H1 (cell line): Measurements from ENCODE around the gene YBX1. TPM values are rescaled to one million over a fixed set of nuclear protein-coding genes. Genes with fewer than 3 reads are reported as not detected.

ENCODE experiments used
- CTCF ChIA-PET: fragments of 300-600 bp; sonication (Branson Sonifier 250); formaldehyde crosslinking; loops from one replicate; lab custom pipeline; 2021; ENCODE audit not compliant: partially characterized antibody; lab: Charles Lee
- POLR2A ChIA-PET: fragments of 300-600 bp; sonication (Branson Sonifier 250); formaldehyde crosslinking; loops from one replicate; lab custom pipeline; 2021; ENCODE audit warnings: inconsistent platforms; ENCODE audit not compliant: partially characterized antibody; lab: Charles Lee
- DNase-seq, 2 experiments: peaks; one replicate each; pipeline versions ENCODE4 v3.0.0 to v3.0.0-alpha.2; 2010 to 2022; ENCODE audit warnings: low spot score in 2 of 2, low read depth in 1 of 2, mixed read lengths in 1 of 2
- FAIRE-seq: peaks from 2 replicates; lab custom pipeline; 2011; peaks lifted over from hg19 to GRCh38; lab: Jason Lieb, UNC
- H2AFZ ChIP-seq: 2 replicates; pipeline ENCODE4 v1.8.1; 2012; ENCODE audit warnings: low read length, inconsistent platforms
- H2AK5ac ChIP-seq: 2 replicates; pipeline ENCODE4 v1.6.1; 2013; ENCODE audit warnings: low read depth, low read length
- H2BK120ac ChIP-seq: replicated peaks from 2 replicates; pipeline ENCODE3; 2013; ENCODE audit warnings: low read depth, low read length, inconsistent platforms
- H2BK12ac ChIP-seq: 2 replicates; pipeline ENCODE4 v1.6.1; 2013; ENCODE audit warnings: low read depth, low read length
- H2BK15ac ChIP-seq: 2 replicates; pipeline ENCODE4 v1.6.1; 2013; ENCODE audit warnings: low read length
- H2BK20ac ChIP-seq: 2 replicates; pipeline ENCODE4 v1.6.1; 2013; ENCODE audit warnings: low read length
- H2BK5ac ChIP-seq: 2 replicates; pipeline ENCODE4 v1.6.1; 2013; ENCODE audit warnings: low read depth, low read length
- H3K14ac ChIP-seq: 2 replicates; pipeline ENCODE4 v1.6.1; 2013; ENCODE audit warnings: inconsistent platforms; ENCODE audit not compliant: insufficient read length
- H3K18ac ChIP-seq: 2 replicates; pipeline ENCODE4 v1.6.1; 2013; ENCODE audit warnings: low read length; ENCODE audit errors: extremely low read depth
- H3K23ac ChIP-seq: 2 replicates; pipeline ENCODE4 v1.6.1; 2013; ENCODE audit warnings: inconsistent platforms; ENCODE audit not compliant: insufficient read length
- H3K23me2 ChIP-seq: 2 replicates; pipeline ENCODE4 v1.6.1; 2013; ENCODE audit warnings: low read depth, low read length
- H3K27ac ChIP-seq: 2 replicates; pipeline ENCODE4 v1.6.1; 2011; ENCODE audit warnings: low read depth, low read length, inconsistent platforms
- H3K27me3 ChIP-seq, 4 experiments: replicated peaks in 1 of 4; 1 replicate in 1 of 4; 2 replicates in 3 of 4; pipeline versions ENCODE4 v1.6.1 to v1.8.1; 2011 to 2013; ENCODE audit warnings: low read length in 3 of 4, mild to moderate bottlenecking in 3 of 4, inconsistent platforms in 2 of 4, mixed read lengths in 2 of 4, moderate library complexity in 1 of 4; ENCODE audit not compliant: control insufficient read depth in 3 of 4, insufficient read depth in 3 of 4; ENCODE audit errors: extremely low read depth in 1 of 4
- H3K36me3 ChIP-seq, 4 experiments: 2 replicates each; pipeline versions ENCODE4 v1.6.1 to v1.8.1; 2011 to 2013; ENCODE audit warnings: mild to moderate bottlenecking in 4 of 4, low read length in 3 of 4, moderate library complexity in 2 of 4, control low read depth in 1 of 4, inconsistent platforms in 1 of 4; ENCODE audit not compliant: insufficient read depth in 4 of 4, control insufficient read depth in 2 of 4
- H3K4ac ChIP-seq: replicated peaks from 2 replicates; pipeline ENCODE3; 2013; ENCODE audit warnings: low read length, low read depth, mixed read lengths, inconsistent platforms; ENCODE audit not compliant: insufficient read length
- H3K4me1 ChIP-seq, 4 experiments: replicated peaks in 1 of 4; 1 replicate in 1 of 4; 2 replicates in 3 of 4; pipeline versions ENCODE4 v1.6.1 to v1.8.1; 2011 to 2013; ENCODE audit warnings: low read length in 3 of 4, inconsistent platforms in 2 of 4, mixed read lengths in 1 of 4; ENCODE audit not compliant: insufficient read depth in 4 of 4, control insufficient read depth in 3 of 4
- H3K4me2 ChIP-seq, 2 experiments: 2 replicates each; pipeline versions ENCODE4 v1.6.1 to v1.8.1; 2011 to 2013; ENCODE audit warnings: low read depth in 2 of 2, low read length in 2 of 2, control low read depth in 1 of 2, inconsistent platforms in 1 of 2, mild to moderate bottlenecking in 1 of 2; ENCODE audit not compliant: insufficient read depth in 1 of 2
- H3K4me3 ChIP-seq, 4 experiments: fragments of 200-600, 300-600 bp in 1 of 4; sonication (generic), shearing (Covaris generic), sonication (Bioruptor Twin) in 1 of 4; 2 replicates each; pipeline versions ENCODE4 v1.5.1 to v1.8.1; 2011 to 2016; ENCODE audit warnings: low read length in 4 of 4, low read depth in 3 of 4, control low read depth in 2 of 4, inconsistent platforms in 2 of 4, mild to moderate bottlenecking in 2 of 4, mixed read lengths in 1 of 4, moderate library complexity in 1 of 4; ENCODE audit not compliant: insufficient read depth in 2 of 4; ENCODE audit errors: extremely low read depth in 1 of 4
- H3K56ac ChIP-seq: replicated peaks from 2 replicates; pipeline ENCODE3; 2013; ENCODE audit warnings: low read depth, mild to moderate bottlenecking, mixed read lengths, low read length, inconsistent platforms; ENCODE audit not compliant: insufficient read length
- H3K79me1 ChIP-seq: 2 replicates; pipeline ENCODE4 v1.6.1; 2013; ENCODE audit warnings: low read depth, low read length, control low read depth
- H3K79me2 ChIP-seq, 2 experiments: 2 replicates each; pipeline versions ENCODE4 v1.6.1 to v1.8.1; 2012 to 2013; ENCODE audit warnings: low read length in 2 of 2, mild to moderate bottlenecking in 2 of 2, inconsistent platforms in 1 of 2; ENCODE audit not compliant: insufficient read depth in 2 of 2, control insufficient read depth in 1 of 2
- H3K9ac ChIP-seq, 4 experiments: replicated peaks in 1 of 4; 1 replicate in 1 of 4; 2 replicates in 3 of 4; pipeline versions ENCODE4 v1.6.1 to v1.8.1; 2011 to 2013; ENCODE audit warnings: low read depth in 3 of 4, low read length in 3 of 4, control low read depth in 2 of 4, mild to moderate bottlenecking in 2 of 4, moderate library complexity in 2 of 4, inconsistent platforms in 1 of 4; ENCODE audit errors: extremely low read depth in 1 of 4
- H3K9me3 ChIP-seq, 2 experiments: 2 replicates each; pipeline versions ENCODE4 v1.6.1 to v1.8.1; 2012 to 2013; ENCODE audit warnings: mild to moderate bottlenecking in 2 of 2, moderate library complexity in 2 of 2, control low read depth in 1 of 2, inconsistent platforms in 1 of 2, low read depth in 1 of 2, low read length in 1 of 2, mixed read lengths in 1 of 2; ENCODE audit not compliant: insufficient read depth in 2 of 2
- H4K20me1 ChIP-seq, 2 experiments: replicated peaks in 1 of 2; 2 replicates each; pipeline versions ENCODE3 to v1.8.1; 2011 to 2013; ENCODE audit warnings: inconsistent platforms in 2 of 2, low read length in 2 of 2, mild to moderate bottlenecking in 1 of 2; ENCODE audit not compliant: insufficient read depth in 2 of 2, control insufficient read depth in 1 of 2
- H4K5ac ChIP-seq: 2 replicates; pipeline ENCODE4 v1.6.1; 2013; ENCODE audit warnings: low read length, low read depth, mixed read lengths, inconsistent platforms; ENCODE audit not compliant: insufficient read length
- H4K8ac ChIP-seq: 2 replicates; pipeline ENCODE4 v1.8.0; 2013; ENCODE audit warnings: mild to moderate bottlenecking, moderate library complexity, low read length, inconsistent platforms; ENCODE audit not compliant: insufficient read depth; ENCODE audit errors: extremely low read depth
- H4K91ac ChIP-seq: replicated peaks from 2 replicates; pipeline ENCODE3; 2013; ENCODE audit warnings: low read length, mixed read lengths, inconsistent platforms; ENCODE audit not compliant: insufficient read length
- ASH2L ChIP-seq: fragments of 200-600, 300-600 bp; sonication (generic); IDR thresholded peaks from one replicate; pipeline ENCODE4 v1.7.1; 2017; ENCODE audit warnings: low read length
- BACH1 ChIP-seq: IDR thresholded peaks from 2 replicates; pipeline ENCODE4 v1.6.1; 2012; ENCODE audit warnings: low read length, improper control_type of control experiment
- CBX5 ChIP-seq: fragments of 300-800, 300-1000 bp; sonication (generic); IDR thresholded peaks from 2 replicates; pipeline ENCODE4 v1.7.1; 2016; ENCODE audit warnings: antibody characterized with exemption, low read length, low read depth
- EGR1 ChIP-seq: IDR thresholded peaks from 2 replicates; pipeline ENCODE4 v1.6.1; 2011; ENCODE audit warnings: low read depth, low read length, borderline replicate concordance
- KDM5A ChIP-seq: fragments of 200-600 bp; IDR thresholded peaks from 2 replicates; pipeline ENCODE4 v1.7.1; 2012; ENCODE audit warnings: mild to moderate bottlenecking, low read length, inconsistent platforms, mixed read lengths
- RBBP5 ChIP-seq: IDR thresholded peaks from 2 replicates; pipeline ENCODE4 v1.7.1; 2012; ENCODE audit warnings: low read depth, mild to moderate bottlenecking, inconsistent platforms, low read length, moderate library complexity, borderline replicate concordance
- RFX5 ChIP-seq: IDR thresholded peaks from 2 replicates; pipeline ENCODE4 v1.6.1; 2011; ENCODE audit warnings: low read depth, low read length, improper control_type of control experiment, borderline replicate concordance
- RNF2 ChIP-seq: fragments of 200-900, 300-1000 bp; sonication (generic); IDR thresholded peaks from 2 replicates; pipeline ENCODE4 v1.7.1; 2016; ENCODE audit warnings: borderline replicate concordance, low read depth, mild to moderate bottlenecking, antibody characterized with exemption, low read length; ENCODE audit not compliant: poor library complexity, severe bottlenecking; ENCODE audit errors: missing control alignments
- SIRT6 ChIP-seq: IDR thresholded peaks from one replicate; pipeline ENCODE4 v1.7.1; 2012; ENCODE audit warnings: low read length, inconsistent platforms
- TAF1 ChIP-seq: IDR thresholded peaks from 2 replicates; pipeline ENCODE4 v1.6.1; 2011; ENCODE audit warnings: mild to moderate bottlenecking, low read depth, low read length
- TCF12 ChIP-seq: IDR thresholded peaks from 2 replicates; pipeline ENCODE4 v1.6.1; 2011; ENCODE audit warnings: low read depth, mild to moderate bottlenecking, low read length
- WGBS, 2 experiments: shearing (Covaris generic) in 1 of 2; methylation state at CpG; one replicate each; pipeline versions ENCODE4 v1.1.6 to v1.1.7; 2013 to 2015; ENCODE audit warnings: low lambda C conversion rate in 2 of 2, mixed read lengths in 2 of 2, inconsistent platforms in 1 of 2, low coverage in 1 of 2, missing lambda C conversion rate in 1 of 2; ENCODE audit not compliant: insufficient replicate concordance in 2 of 2, insufficient coverage in 1 of 2, insufficient read length in 1 of 2; ENCODE audit errors: extremely low coverage in 1 of 2, missing lambda C conversion rate in 1 of 2; 5-methylcytosine and 5-hydroxymethylcytosine counted together
- polyA plus RNA-seq, 7 experiments: library from polyadenylated mRNA; depleted of rRNA in 3 of 7; stranded (reverse) in 5 of 7; unstranded in 2 of 7; fragments of >200 nt in 5 of 7; fragments of 200-250 nt in 2 of 7; gene quantifications; 1 replicate in 5 of 7; 2 replicates in 1 of 7; 4 replicates in 1 of 7; pipeline versions ENCODE4 v1.2.1 to v1.2.3, GENCODE V29; 2011 to 2013; ENCODE audit warnings: missing spikeins in 2 of 7, mixed read lengths in 2 of 7
- total RNA-seq: library from RNA; stranded (reverse); fragmentation: NEBNext Ultra II Directional; extraction: Animal tissue kit (Norgen Biotek cat#: 25700); gene quantifications from 2 replicates; pipeline ENCODE4 v1.2.1, GENCODE V29; 2021

The YBX1 gene
- total and polyA plus RNA-seq, 2 of the 8 experiments (the other 6 are each of a cell fraction or from before 2014, with no cell fraction given): 438 to 1,219 TPM

DNA sequence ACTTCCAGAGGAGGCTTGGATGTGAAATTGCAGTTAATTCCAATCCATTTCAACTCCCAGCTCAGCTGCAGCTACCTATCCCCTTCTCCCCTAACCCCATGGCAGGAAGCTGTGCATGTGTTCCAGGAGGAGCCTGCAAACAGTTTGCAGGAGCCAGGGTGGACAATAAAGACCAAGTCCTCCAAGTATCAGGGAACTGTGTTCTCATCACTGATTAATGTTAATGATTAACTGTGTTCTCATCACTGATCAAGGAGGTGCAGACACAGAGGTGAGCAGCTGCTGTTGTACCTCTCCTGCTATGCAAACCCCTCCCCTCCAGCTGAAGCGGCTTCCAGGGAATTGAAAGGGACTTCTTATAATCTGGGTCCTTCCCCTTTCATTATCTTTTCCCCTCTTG lies 38.6 kb downstream of the YBX1 start:
- no peak overlapping the region for H2BK15ac ChIP-seq
- no peak overlapping the region for H2BK12ac ChIP-seq
- no peak overlapping the region for H3K9ac ChIP-seq
- no peak overlapping the region for H2BK120ac ChIP-seq
- POLR2A ChIA-PET: interaction anchor here (1.0 to 1.1 kb wide), 2 partner anchors 9 to 20 kb away, joined by 3 read pairs; partner anchors contain the start of gene CLDN19
- H4K8ac ChIP-seq: no peak overlapping the region
- H4K20me1 ChIP-seq: peaks cover 0 to 3% of the 10 kb centered on the region in 2 experiments
- no peak for FAIRE-seq
- H3K4me1 ChIP-seq: no peaks in the 10 kb centered on the region
- no peak overlapping the region for H4K91ac ChIP-seq
- no peak overlapping the region for H3K27ac ChIP-seq
- H3K79me1 ChIP-seq: no peaks in the 10 kb centered on the region
- no peak overlapping the region for H2AK5ac ChIP-seq
- H3K18ac ChIP-seq: no peak overlapping the region
- no peak overlapping the region for H3K4me2 ChIP-seq
- H2AFZ ChIP-seq: no peak overlapping the region
- H3K27me3 ChIP-seq: no peaks in the 10 kb centered on the region
- H2BK20ac ChIP-seq: no peak overlapping the region
- H3K23ac ChIP-seq: no peak overlapping the region
- H3K79me2 ChIP-seq: no peaks in the 10 kb centered on the region
- no peak overlapping the region for H4K5ac ChIP-seq
- no peaks in the 10 kb centered on the region; the same call in 1 of the 2 replicates for H3K23me2 ChIP-seq
- no peak overlapping the region for H2BK5ac ChIP-seq
- H3K36me3 ChIP-seq: no peaks in the 10 kb centered on the region
- TF ChIP-seq RFX5: no peak
- TF ChIP-seq TAF1: no peak
- no peak for TF ChIP-seq KDM5A
- TF ChIP-seq BACH1: no peak
- no peak for TF ChIP-seq SIRT6
- TF ChIP-seq EGR1: no peak
- TF ChIP-seq RNF2: no peak
- no peak for TF ChIP-seq TCF12
- TF ChIP-seq CBX5: no peak
- TF ChIP-seq ASH2L: no peak
- no peak for TF ChIP-seq RBBP5
- TF ChIP-seq, all 59 proteins: peak for 0
- H3K4me3 ChIP-seq: no peak overlapping the region
- CTCF ChIA-PET: interaction anchor here (1.2 to 1.9 kb wide), 3 partner anchors 18 to 37 kb away, joined by 3 to 6 read pairs (median 3); no protein-coding TSS in a partner anchor
- 87% methylated on average over 1 of the region's 1 CpG; no CpG with 5 or more reads in 1 of the 2 experiments for WGBS, 2 experiments
- no peak overlapping the region for H3K4ac ChIP-seq
- H3K14ac ChIP-seq: no peak overlapping the region
- no peak for DNase-seq
- no peak overlapping the region for H3K56ac ChIP-seq
- no peaks in the 10 kb centered on the region for H3K9me3 ChIP-seq
